SK-N-SH treated with all-trans-retinoic acid at 6 μM for 48 hours (cell line): ENCODE results near the gene APPL1.

Source experiments
- ATAC-seq: fragments of 200-7000 bp; cut with Tn5 transposase; 3 replicates; pipeline ENCODE4 v1.9.1; 2020; ENCODE audit warnings: mild to moderate bottlenecking, moderate library complexity
- CREB5 ChIP-seq: fragments of 250-450 bp; sonication (Bioruptor Pico); IDR thresholded peaks from 2 replicates; pipeline ENCODE4 v1.5.1; 2020; ENCODE audit warnings: low read depth, mild to moderate bottlenecking, moderate library complexity
- CSDC2 ChIP-seq: fragments of 250-450 bp; sonication (Bioruptor Pico); IDR thresholded peaks from 2 replicates; pipeline ENCODE4 v1.5.0; 2020; ENCODE audit warnings: mild to moderate bottlenecking, moderate library complexity
- ESRRG ChIP-seq: fragments of 250-450 bp; sonication (Bioruptor Pico); IDR thresholded peaks from 2 replicates; pipeline ENCODE4 v1.6.1; 2021; ENCODE audit warnings: mild to moderate bottlenecking
- GLIS3 ChIP-seq: fragments of 250-450 bp; sonication (Bioruptor Pico); IDR thresholded peaks from 2 replicates; pipeline ENCODE4 v1.5.0; 2020; ENCODE audit warnings: mild to moderate bottlenecking, moderate library complexity
- OSR1 ChIP-seq: fragments of 250-450 bp; sonication (Bioruptor Pico); IDR thresholded peaks from 2 replicates; pipeline ENCODE4 v1.8.0; 2022; ENCODE audit warnings: moderate library complexity, mild to moderate bottlenecking, inconsistent platforms
- PATZ1 ChIP-seq: fragments of 250-450 bp; sonication (Bioruptor Pico); IDR thresholded peaks from 2 replicates; pipeline ENCODE4 v1.8.0; 2020; ENCODE audit warnings: mild to moderate bottlenecking, moderate library complexity, borderline replicate concordance
- PPARA ChIP-seq: fragments of 250-450 bp; sonication (Bioruptor Pico); IDR thresholded peaks from 2 replicates; pipeline ENCODE4 v1.5.0; 2020; ENCODE audit warnings: mild to moderate bottlenecking, borderline replicate concordance
- RARB ChIP-seq: fragments of 250-450 bp; sonication (Bioruptor Pico); IDR thresholded peaks from 2 replicates; pipeline ENCODE4 v1.8.0; 2021; ENCODE audit warnings: mild to moderate bottlenecking, moderate library complexity
- SNAI2 ChIP-seq: fragments of 250-450 bp; sonication (Bioruptor Pico); IDR thresholded peaks from 2 replicates; pipeline ENCODE4 v1.5.0; 2020; ENCODE audit warnings: mild to moderate bottlenecking, moderate library complexity
- TCF4 ChIP-seq: fragments of 250-450 bp; sonication (Bioruptor Pico); IDR thresholded peaks from 2 replicates; pipeline ENCODE4 v1.8.0; 2021; ENCODE audit warnings: mild to moderate bottlenecking, moderate library complexity, borderline replicate concordance
- TOX ChIP-seq: fragments of 250-450 bp; sonication (Bioruptor Pico); IDR thresholded peaks from 2 replicates; pipeline ENCODE4 v1.8.0; 2021; ENCODE audit warnings: mild to moderate bottlenecking, moderate library complexity, borderline replicate concordance
- ZC3H10 ChIP-seq: fragments of 250-450 bp; sonication (Bioruptor Pico); IDR thresholded peaks from 2 replicates; pipeline ENCODE4 v1.5.1; 2021; ENCODE audit warnings: mild to moderate bottlenecking, moderate library complexity
- ZFP3 ChIP-seq: fragments of 250-450 bp; sonication (Bioruptor Pico); IDR thresholded peaks from 2 replicates; pipeline ENCODE4 v1.5.0; 2020; ENCODE audit warnings: mild to moderate bottlenecking, moderate library complexity
- ZFP30 ChIP-seq: fragments of 450-650 bp; formaldehyde crosslinking; IDR thresholded peaks from 2 replicates; pipeline ENCODE4 v1.5.0; 2022; ENCODE audit warnings: mild to moderate bottlenecking, moderate library complexity
- ZNF70 ChIP-seq: fragments of 450-650 bp; formaldehyde crosslinking; IDR thresholded peaks from 2 replicates; pipeline ENCODE4 v1.5.0; 2020; ENCODE audit warnings: mild to moderate bottlenecking, moderate library complexity
- ZNF8 ChIP-seq: fragments of 450-650 bp; formaldehyde crosslinking; IDR thresholded peaks from 2 replicates; pipeline ENCODE4 v1.5.0; 2020; ENCODE audit warnings: mild to moderate bottlenecking, moderate library complexity
- TF ChIP-seq, protein P1 (sequence below): fragments of 250-450 bp; sonication (Bioruptor Pico); IDR thresholded peaks from 2 replicates; pipeline ENCODE4 v1.5.1; 2021; ENCODE audit warnings: mild to moderate bottlenecking, moderate library complexity
- TF ChIP-seq, protein P2 (sequence below): fragments of 250-450 bp; sonication (Bioruptor Pico); IDR thresholded peaks from 2 replicates; pipeline ENCODE4 v1.8.0; 2021; ENCODE audit warnings: low read depth, mild to moderate bottlenecking, moderate library complexity, borderline replicate concordance
- TF ChIP-seq, protein P3 (sequence below): fragments of 250-450 bp; sonication (Bioruptor Pico); IDR thresholded peaks from 2 replicates; pipeline ENCODE4 v1.5.0; 2020; ENCODE audit warnings: mild to moderate bottlenecking, moderate library complexity

Gene APPL1

GRCh38 chr3:57234613-57235575 is 7.4 kb downstream of the APPL1 start:
- ATAC-seq = no peak

GRCh38 chr3:57244946-57245345 is 17.4 kb downstream of the APPL1 start:
- ATAC-seq = no peak
- no peak for TF ChIP-seq ESRRG (CRISPR knock-in tag)
- no peak for TF ChIP-seq GLIS3 (CRISPR knock-in tag)
- TF ChIP-seq ZC3H10 (CRISPR knock-in tag) = no peak
- no peak for TF ChIP-seq CREB5 (CRISPR knock-in tag)
- TF ChIP-seq, protein P1, sequence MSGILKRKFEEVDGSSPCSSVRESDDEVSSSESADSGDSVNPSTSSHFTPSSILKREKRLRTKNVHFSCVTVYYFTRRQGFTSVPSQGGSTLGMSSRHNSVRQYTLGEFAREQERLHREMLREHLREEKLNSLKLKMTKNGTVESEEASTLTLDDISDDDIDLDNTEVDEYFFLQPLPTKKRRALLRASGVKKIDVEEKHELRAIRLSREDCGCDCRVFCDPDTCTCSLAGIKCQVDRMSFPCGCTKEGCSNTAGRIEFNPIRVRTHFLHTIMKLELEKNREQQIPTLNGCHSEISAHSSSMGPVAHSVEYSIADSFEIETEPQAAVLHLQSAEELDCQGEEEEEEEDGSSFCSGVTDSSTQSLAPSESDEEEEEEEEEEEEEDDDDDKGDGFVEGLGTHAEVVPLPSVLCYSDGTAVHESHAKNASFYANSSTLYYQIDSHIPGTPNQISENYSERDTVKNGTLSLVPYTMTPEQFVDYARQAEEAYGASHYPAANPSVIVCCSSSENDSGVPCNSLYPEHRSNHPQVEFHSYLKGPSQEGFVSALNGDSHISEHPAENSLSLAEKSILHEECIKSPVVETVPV (CRISPR knock-in tag) = no peak
- TF ChIP-seq, protein P2, sequence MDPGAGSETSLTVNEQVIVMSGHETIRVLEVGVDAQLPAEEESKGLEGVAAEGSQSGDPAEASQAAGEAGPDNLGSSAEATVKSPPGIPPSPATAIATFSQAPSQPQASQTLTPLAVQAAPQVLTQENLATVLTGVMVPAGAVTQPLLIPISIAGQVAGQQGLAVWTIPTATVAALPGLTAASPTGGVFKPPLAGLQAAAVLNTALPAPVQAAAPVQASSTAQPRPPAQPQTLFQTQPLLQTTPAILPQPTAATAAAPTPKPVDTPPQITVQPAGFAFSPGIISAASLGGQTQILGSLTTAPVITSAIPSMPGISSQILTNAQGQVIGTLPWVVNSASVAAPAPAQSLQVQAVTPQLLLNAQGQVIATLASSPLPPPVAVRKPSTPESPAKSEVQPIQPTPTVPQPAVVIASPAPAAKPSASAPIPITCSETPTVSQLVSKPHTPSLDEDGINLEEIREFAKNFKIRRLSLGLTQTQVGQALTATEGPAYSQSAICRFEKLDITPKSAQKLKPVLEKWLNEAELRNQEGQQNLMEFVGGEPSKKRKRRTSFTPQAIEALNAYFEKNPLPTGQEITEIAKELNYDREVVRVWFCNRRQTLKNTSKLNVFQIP = no peak
- no peak for TF ChIP-seq ZFP30
- no peak for TF ChIP-seq ZNF8
- no peak for TF ChIP-seq OSR1 (CRISPR knock-in tag)
- no peak for TF ChIP-seq SNAI2 (CRISPR knock-in tag)

More at GRCh38 chr3:57234613-57235575, 7.4 kb downstream of the APPL1 start:
- TF ChIP-seq ZFP30 (no peak), ZC3H10 (CRISPR knock-in tag) (no peak), CSDC2 (no peak), RARB (CRISPR knock-in tag) (no peak), ZNF70 (CRISPR knock-in tag) (no peak), GLIS3 (CRISPR knock-in tag) (no peak), ZFP3 (CRISPR knock-in tag) (no peak), TCF4 (no peak), SNAI2 (CRISPR knock-in tag) (no peak), TOX (CRISPR knock-in tag) (no peak), CREB5 (CRISPR knock-in tag) (no peak), PPARA (CRISPR knock-in tag) (no peak), OSR1 (CRISPR knock-in tag) (no peak), ZNF8 (no peak), ESRRG (CRISPR knock-in tag) (no peak), PATZ1 (CRISPR knock-in tag) (no peak)
- TF ChIP-seq, protein P1 (CRISPR knock-in tag) = no peak
- TF ChIP-seq, protein P3, sequence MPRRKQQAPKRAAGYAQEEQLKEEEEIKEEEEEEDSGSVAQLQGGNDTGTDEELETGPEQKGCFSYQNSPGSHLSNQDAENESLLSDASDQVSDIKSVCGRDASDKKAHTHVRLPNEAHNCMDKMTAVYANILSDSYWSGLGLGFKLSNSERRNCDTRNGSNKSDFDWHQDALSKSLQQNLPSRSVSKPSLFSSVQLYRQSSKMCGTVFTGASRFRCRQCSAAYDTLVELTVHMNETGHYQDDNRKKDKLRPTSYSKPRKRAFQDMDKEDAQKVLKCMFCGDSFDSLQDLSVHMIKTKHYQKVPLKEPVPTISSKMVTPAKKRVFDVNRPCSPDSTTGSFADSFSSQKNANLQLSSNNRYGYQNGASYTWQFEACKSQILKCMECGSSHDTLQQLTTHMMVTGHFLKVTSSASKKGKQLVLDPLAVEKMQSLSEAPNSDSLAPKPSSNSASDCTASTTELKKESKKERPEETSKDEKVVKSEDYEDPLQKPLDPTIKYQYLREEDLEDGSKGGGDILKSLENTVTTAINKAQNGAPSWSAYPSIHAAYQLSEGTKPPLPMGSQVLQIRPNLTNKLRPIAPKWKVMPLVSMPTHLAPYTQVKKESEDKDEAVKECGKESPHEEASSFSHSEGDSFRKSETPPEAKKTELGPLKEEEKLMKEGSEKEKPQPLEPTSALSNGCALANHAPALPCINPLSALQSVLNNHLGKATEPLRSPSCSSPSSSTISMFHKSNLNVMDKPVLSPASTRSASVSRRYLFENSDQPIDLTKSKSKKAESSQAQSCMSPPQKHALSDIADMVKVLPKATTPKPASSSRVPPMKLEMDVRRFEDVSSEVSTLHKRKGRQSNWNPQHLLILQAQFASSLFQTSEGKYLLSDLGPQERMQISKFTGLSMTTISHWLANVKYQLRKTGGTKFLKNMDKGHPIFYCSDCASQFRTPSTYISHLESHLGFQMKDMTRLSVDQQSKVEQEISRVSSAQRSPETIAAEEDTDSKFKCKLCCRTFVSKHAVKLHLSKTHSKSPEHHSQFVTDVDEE = no peak
- TF ChIP-seq, protein P2 = no peak
